Neural progenitor cell (in vitro differentiated cells): Measurements from ENCODE around the gene L3MBTL3.

Experiments
- CTCF ChIP-seq: fragments of 200-600 bp; sonication (generic); IDR thresholded peaks from 2 replicates; pipeline ENCODE4 v1.5.1; 2017; ENCODE audit warnings: antibody characterized with exemption, mild to moderate bottlenecking
- EZH2 ChIP-seq: fragments of 200-600 bp; sonication (generic); IDR thresholded peaks from 2 replicates; pipeline ENCODE4 v1.6.1; 2017; ENCODE audit warnings: antibody characterized with exemption, mild to moderate bottlenecking, moderate library complexity

DNA sequence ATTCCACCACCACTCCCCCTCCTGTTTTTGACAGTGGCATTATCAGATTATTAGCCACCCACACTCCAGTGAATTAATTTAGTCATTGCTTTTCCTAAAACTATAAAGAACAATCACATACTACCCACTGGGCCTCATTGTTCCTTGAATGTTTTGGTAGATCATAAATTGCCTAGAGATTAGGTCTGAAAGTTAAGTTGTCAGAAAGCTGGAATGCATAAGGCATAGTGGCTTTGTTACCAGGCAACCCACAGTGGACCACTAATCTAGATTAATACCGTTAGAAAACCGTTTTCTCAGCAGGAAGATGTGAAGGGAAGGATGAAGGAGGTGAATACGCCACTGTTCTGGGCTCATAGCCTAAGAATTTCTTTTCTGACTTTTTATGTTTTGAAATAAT, 128.7 kb downstream of the L3MBTL3 start:
- no peak for TF ChIP-seq CTCF
- TF ChIP-seq EZH2: no peak
